ENCODE results near the gene LPXN. TPM values are rescaled to one million over a fixed set of nuclear protein-coding genes. Genes with fewer than 3 reads are reported as not detected.

Gene LPXN
- total RNA-seq, 4 donors from 2014 or later, result 12.3 to 66.0 (median 18.2) TPM

GRCh38 chr11:58487170-58487569, 88.5 kb downstream of the LPXN start:
- H3K27me3 ChIP-seq, result no peaks in the 10 kb centered on the region
- TF ChIP-seq POLR2A (IDR thresholded peaks at IDR 0.05), result no peak
- no peak for TF ChIP-seq CTCF (IDR thresholded peaks at IDR 0.05)
- H3K4me3 ChIP-seq, result no peak overlapping the region
- H3K4me1 ChIP-seq, result no peaks in the 10 kb centered on the region
- no peak overlapping the region for H3K27ac ChIP-seq
- DNase-seq, result no peak
- H3K36me3 ChIP-seq, result no peaks in the 10 kb centered on the region
- no peaks in the 10 kb centered on the region for H3K9me3 ChIP-seq

GRCh38 chr11:58485961-58486360, 89.7 kb downstream of the LPXN start:
- Histone ChIP-seq H3K9me3 (no peaks in the 10 kb centered on the region), H3K27ac (no peak overlapping the region)
- TF ChIP-seq POLR2A (IDR thresholded peaks at IDR 0.05) (no peak), CTCF (IDR thresholded peaks at IDR 0.05) (no peak)

More at GRCh38 chr11:58485961-58486360, 89.7 kb downstream of the LPXN start:
- no peak overlapping the region for H3K4me3 ChIP-seq
- no peaks in the 10 kb centered on the region for H3K4me1 ChIP-seq
- no peaks in the 10 kb centered on the region for H3K36me3 ChIP-seq
- DNase-seq, result no peak
- H3K27me3 ChIP-seq, result no peaks in the 10 kb centered on the region

Other genes starting within 250 kb of the LPXN start
- not detected for gene OR5B17, start 216.8 kb downstream of the LPXN start, total RNA-seq
- gene OR5B3, start 169.0 kb downstream of the LPXN start, total RNA-seq, result not detected
- not detected for gene OR5B2, start 147.7 kb downstream of the LPXN start, total RNA-seq
- gene OR5B12, start 133.6 kb downstream of the LPXN start, total RNA-seq, result not detected
- not detected for gene OR5B21, start 67.8 kb downstream of the LPXN start, total RNA-seq
- gene ZFP91, start 3.2 kb upstream of the LPXN start, total RNA-seq, result 10 to 100 TPM; 42.4 to 58.3 (median 45.9) TPM
- gene CNTF, start 46.8 kb upstream of the LPXN start, total RNA-seq, result 1 to 10 TPM in 3 of 4 donors, not detected in 1; 3.5 to 6.8 (median 5.3) TPM
- gene GLYAT, start 156.1 kb upstream of the LPXN start, total RNA-seq, result not detected

Data from Peyer's patch (tissue), 4 donors.